Kidney (tissue), 14 donors: ENCODE results near the gene PPP1R9B. TPM values are rescaled to one million over a fixed set of nuclear protein-coding genes. Genes with fewer than 3 reads are reported as not detected.
A peak's percentile ranks its signal among the peaks of the same experiment; 100 is the strongest.

Experiments used
- DNase-seq, 5 donors: peaks; one replicate each; pipeline ENCODE4 v3.0.0-alpha.2; 2013 to 2020
- FAIRE-seq: peaks from 2 replicates; lab custom pipeline; 2012; peaks lifted over from hg19 to GRCh38; lab: Jason Lieb, UNC
- H3K27ac ChIP-seq, 2 donors: one replicate each; pipeline ENCODE4 v1.7.0; 2013; ENCODE audit warnings: low read depth in 2 of 2, low read length in 2 of 2, inconsistent platforms in 1 of 2
- H3K27me3 ChIP-seq: one replicate; pipeline ENCODE4 v1.7.1; 2013; ENCODE audit warnings: low read length, inconsistent platforms; ENCODE audit not compliant: control insufficient read depth, insufficient read depth
- H3K36me3 ChIP-seq, 3 donors: one replicate each; pipeline versions ENCODE4 v1.7.0 to v1.7.1; 2013; ENCODE audit warnings: low read length in 3 of 3, control low read depth in 1 of 3, inconsistent platforms in 1 of 3; ENCODE audit not compliant: insufficient read depth in 3 of 3, control insufficient read depth in 2 of 3
- H3K4me1 ChIP-seq, 3 donors: one replicate each; pipeline versions ENCODE4 v1.7.0 to v1.7.1; 2013; ENCODE audit warnings: low read length in 3 of 3, inconsistent platforms in 1 of 3, low read depth in 1 of 3; ENCODE audit not compliant: control insufficient read depth in 2 of 3, insufficient read depth in 2 of 3
- H3K4me3 ChIP-seq, 3 donors: one replicate each; pipeline versions ENCODE4 v1.7.0 to v1.8.1; 2013; ENCODE audit warnings: low read length in 3 of 3, control low read depth in 1 of 3, inconsistent platforms in 1 of 3
- H3K9ac ChIP-seq, 3 donors: one replicate each; pipeline versions ENCODE4 v1.7.0 to v1.7.1; 2013; ENCODE audit warnings: low read length in 3 of 3, control low read depth in 1 of 3, inconsistent platforms in 1 of 3
- H3K9me3 ChIP-seq, 3 donors: one replicate each; pipeline versions ENCODE4 v1.7.0 to v1.7.1; 2013; ENCODE audit warnings: low read length in 3 of 3, control low read depth in 1 of 3, inconsistent platforms in 1 of 3; ENCODE audit not compliant: control insufficient read depth in 2 of 3, insufficient read depth in 1 of 3
- intact Hi-C: fragments of 100-400 bp; cut with DNase I; formaldehyde crosslinking; loops from one replicate; pipeline ENCODE4 v1.11.1; 2022
- polyA plus RNA-seq: library from polyadenylated mRNA; stranded (reverse); fragments of 350-450 nt; fragmentation: Illumina TruSeq; extraction: RNeasy Lipid Tissue Mini Kit (QIAGEN cat#74804); gene quantifications from one replicate; pipeline ENCODE4 v1.2.3, GENCODE V29; 2014; ENCODE audit warnings: low read depth, low replicate concordance; ENCODE audit not compliant: insufficient read depth
- total RNA-seq: library from RNA; stranded (reverse); fragmentation: NEBNext Ultra II Directional; extraction: Animal tissue kit (Norgen Biotek cat#: 25700); gene quantifications from one replicate; pipeline ENCODE4 v1.2.1, GENCODE V29; 2021
- TF ChIP-seq, protein P1 (sequence below): IDR thresholded peaks from 3 replicates; pipeline ENCODE4 v1.5.1; 2012; ENCODE audit warnings: mild to moderate bottlenecking, moderate library complexity, borderline replicate concordance; ENCODE audit not compliant: insufficient read depth; ENCODE audit errors: extremely low read depth
- donor health status: control.
- donor health status: control.
- donor health status: control.
- donor health status: control.
- donor health status: control.
- donor health status: DM: yes; HTN: yes; CAD: no.
- donor health status: Normal renal cell carcinoma (clear cell type).

Gene PPP1R9B
- total and polyA plus RNA-seq, 2 donors from 2014 or later = 17.1 to 64.4 TPM

DNA sequence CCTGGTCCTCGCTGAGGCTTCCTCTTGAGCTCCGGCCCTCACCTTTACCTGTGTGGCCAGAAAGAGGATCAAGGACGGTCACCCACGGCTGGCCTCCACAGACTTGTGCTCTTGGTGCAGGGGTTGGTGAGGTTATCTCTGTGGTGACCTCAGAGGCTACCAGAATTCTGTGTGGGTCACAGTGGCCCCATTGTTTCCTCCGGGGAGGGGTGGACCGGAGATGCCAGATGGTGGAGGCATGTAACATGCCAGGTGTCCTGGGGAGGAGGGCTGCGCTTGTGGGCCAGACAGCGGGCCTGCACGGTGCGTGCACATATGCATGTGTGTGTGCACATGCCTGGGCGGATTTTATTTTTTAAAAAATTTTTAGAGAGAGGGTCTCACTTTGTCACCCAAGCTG, 21.7 kb upstream of the PPP1R9B start:
- H3K36me3 ChIP-seq = no peaks in the 10 kb centered on the region
- TF ChIP-seq, protein P1, sequence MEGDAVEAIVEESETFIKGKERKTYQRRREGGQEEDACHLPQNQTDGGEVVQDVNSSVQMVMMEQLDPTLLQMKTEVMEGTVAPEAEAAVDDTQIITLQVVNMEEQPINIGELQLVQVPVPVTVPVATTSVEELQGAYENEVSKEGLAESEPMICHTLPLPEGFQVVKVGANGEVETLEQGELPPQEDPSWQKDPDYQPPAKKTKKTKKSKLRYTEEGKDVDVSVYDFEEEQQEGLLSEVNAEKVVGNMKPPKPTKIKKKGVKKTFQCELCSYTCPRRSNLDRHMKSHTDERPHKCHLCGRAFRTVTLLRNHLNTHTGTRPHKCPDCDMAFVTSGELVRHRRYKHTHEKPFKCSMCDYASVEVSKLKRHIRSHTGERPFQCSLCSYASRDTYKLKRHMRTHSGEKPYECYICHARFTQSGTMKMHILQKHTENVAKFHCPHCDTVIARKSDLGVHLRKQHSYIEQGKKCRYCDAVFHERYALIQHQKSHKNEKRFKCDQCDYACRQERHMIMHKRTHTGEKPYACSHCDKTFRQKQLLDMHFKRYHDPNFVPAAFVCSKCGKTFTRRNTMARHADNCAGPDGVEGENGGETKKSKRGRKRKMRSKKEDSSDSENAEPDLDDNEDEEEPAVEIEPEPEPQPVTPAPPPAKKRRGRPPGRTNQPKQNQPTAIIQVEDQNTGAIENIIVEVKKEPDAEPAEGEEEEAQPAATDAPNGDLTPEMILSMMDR = no peak
- DNase-seq = peak in 1 of 5 donors; percentile 60
- H3K27ac ChIP-seq = no peak overlapping the region
- no peaks in the 10 kb centered on the region for H3K9me3 ChIP-seq
- no peak overlapping the region for H3K9ac ChIP-seq
- intact Hi-C loops = no loop called here
- no peak overlapping the region for H3K4me3 ChIP-seq
- H3K27me3 ChIP-seq = no peaks in the 10 kb centered on the region
- peaks cover 0 to 2% (median 0%) of the 10 kb centered on the region in 3 donors for H3K4me1 ChIP-seq
- no peak for FAIRE-seq

DNA sequence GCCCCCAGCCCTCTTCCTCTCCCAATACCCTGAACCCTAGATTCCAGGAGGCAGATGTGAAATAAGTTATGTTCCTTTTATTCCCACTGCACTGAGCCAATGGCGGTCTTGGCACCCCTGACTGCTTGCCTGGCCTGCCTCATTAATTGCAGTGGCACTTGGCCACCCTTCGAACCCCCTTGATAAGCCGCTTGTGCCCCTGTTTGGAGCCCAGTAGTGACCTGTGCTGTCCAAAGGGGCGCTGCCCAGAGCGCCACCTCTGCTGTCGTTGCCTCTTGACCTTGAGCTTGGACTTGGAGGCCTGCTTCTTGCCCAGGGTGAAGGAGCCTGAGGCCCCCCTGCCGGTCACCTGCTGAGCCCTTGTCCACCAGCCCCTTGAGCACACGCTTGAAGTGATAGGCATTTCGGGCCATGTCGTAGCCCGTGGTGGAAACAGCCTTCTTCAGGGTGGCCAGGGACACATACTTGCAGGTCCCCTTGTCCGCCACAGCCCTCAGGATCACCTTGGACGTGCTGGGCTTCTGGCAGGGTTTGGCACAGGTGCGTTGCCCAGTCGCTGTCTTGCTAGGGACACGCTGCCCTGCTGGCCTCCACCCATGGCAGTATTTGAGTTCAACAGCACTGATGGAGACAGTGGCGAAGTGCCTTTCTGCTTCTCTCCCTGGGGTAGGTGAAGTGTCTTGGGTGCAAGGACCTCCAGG, 21.0 kb upstream of the PPP1R9B start:
- Histone ChIP-seq H3K9ac (no peak overlapping the region), H3K27ac (no peak overlapping the region), H3K4me1 (no peaks in the 10 kb centered on the region), H3K9me3 (no peaks in the 10 kb centered on the region), H3K4me3 (no peak overlapping the region), H3K36me3 (no peaks in the 10 kb centered on the region), H3K27me3 (no peaks in the 10 kb centered on the region)
- no peak for FAIRE-seq
- intact Hi-C loops = no loop called here
- TF ChIP-seq, protein P1 = no peak
- DNase-seq = peak in 1 of 5 donors; percentile 61

GRCh38 chr17:50170662-50171370, 20.3 kb upstream of the PPP1R9B start:
- FAIRE-seq (no peak), DNase-seq (peak in 1 of 5 donors; percentile 48)
- H3K4me3 ChIP-seq = no peak overlapping the region
- H3K27me3 ChIP-seq = no peaks in the 10 kb centered on the region
- H3K9me3 ChIP-seq = no peaks in the 10 kb centered on the region
- no peak overlapping the region for H3K27ac ChIP-seq
- intact Hi-C loops = no loop called here
- TF ChIP-seq, protein P1 = no peak
- no peaks in the 10 kb centered on the region for H3K4me1 ChIP-seq
- H3K9ac ChIP-seq = no peak overlapping the region
- H3K36me3 ChIP-seq = no peaks in the 10 kb centered on the region
